HepG2 (cell line): Measurements from ENCODE around the gene IL22RA1. TPM values are rescaled to one million over a fixed set of nuclear protein-coding genes. Genes with fewer than 3 reads are reported as not detected.

Experiments
- ADNP ChIP-seq: sonication (generic); formaldehyde crosslinking; IDR thresholded peaks from 2 replicates; pipeline ENCODE4 v1.4.0; 2020; ENCODE audit warnings: missing genetic modification reagents
- FOXP1 ChIP-seq, 2 experiments: fragments of 450-650 bp in 1 of 2; IDR thresholded peaks; 2 replicates each; pipeline ENCODE4 v1.6.1; 2017 to 2018; ENCODE audit warnings: antibody characterized with exemption in 1 of 2
- FUBP1 ChIP-seq: sonication (generic); formaldehyde crosslinking; IDR thresholded peaks from 2 replicates; pipeline ENCODE4 v1.5.1; 2020; ENCODE audit warnings: missing genetic modification reagents, mild to moderate bottlenecking, borderline replicate concordance
- HNRNPLL ChIP-seq: fragments of 200-400 bp; formaldehyde crosslinking; IDR thresholded peaks from 2 replicates; pipeline ENCODE4 v1.6.1; 2017; ENCODE audit warnings: mild to moderate bottlenecking, low read depth, low read length; ENCODE audit not compliant: poor library complexity, severe bottlenecking
- MBNL3 ChIP-seq: fragments of 250-450 bp; sonication (Bioruptor Pico); conservative IDR thresholded peaks from 2 replicates; pipeline ENCODE4 v1.8.0; 2022; ENCODE audit warnings: mild to moderate bottlenecking, inconsistent platforms
- MIER3 ChIP-seq: IDR thresholded peaks from 2 replicates; pipeline ENCODE4 v1.6.1; 2016; ENCODE audit warnings: missing compliant biosample characterization, borderline replicate concordance
- MTA1 ChIP-seq: sonication (generic); formaldehyde crosslinking; IDR thresholded peaks from 2 replicates; pipeline ENCODE4 v1.4.0; 2020; ENCODE audit warnings: missing genetic modification reagents, mild to moderate bottlenecking, borderline replicate concordance
- MYC ChIP-seq: sonication (generic); formaldehyde crosslinking; IDR thresholded peaks from 2 replicates; pipeline ENCODE4 v1.9.0; 2021; ENCODE audit warnings: missing genetic modification reagents, borderline replicate concordance
- NFKB2 ChIP-seq: sonication (generic); formaldehyde crosslinking; IDR thresholded peaks from 2 replicates; pipeline ENCODE4 v1.4.0; 2020; ENCODE audit warnings: missing genetic modification reagents, borderline replicate concordance
- NR0B2 ChIP-seq: sonication (generic); formaldehyde crosslinking; IDR thresholded peaks from 2 replicates; pipeline ENCODE4 v1.4.0; 2020; ENCODE audit warnings: mild to moderate bottlenecking, missing genetic modification reagents
- NR2F6 ChIP-seq, 2 experiments: IDR thresholded peaks; 2 replicates each; pipeline ENCODE4 v1.6.1; 2016; ENCODE audit warnings: antibody characterized with exemption in 1 of 2, mild to moderate bottlenecking in 1 of 2
- RCOR2 ChIP-seq: IDR thresholded peaks from 2 replicates; pipeline ENCODE4 v1.6.1; 2016; ENCODE audit warnings: missing biosample characterization, missing genetic modification reagents
- STAG1 ChIP-seq: sonication (generic); formaldehyde crosslinking; IDR thresholded peaks from 2 replicates; pipeline ENCODE4 v1.4.0; 2020; ENCODE audit warnings: missing genetic modification reagents
- ZBTB38 ChIP-seq: sonication (generic); formaldehyde crosslinking; IDR thresholded peaks from 2 replicates; pipeline ENCODE4 v1.5.1; 2020; ENCODE audit warnings: mild to moderate bottlenecking, missing genetic modification reagents
- ZHX1 ChIP-seq: sonication (generic); formaldehyde crosslinking; IDR thresholded peaks from 2 replicates; pipeline ENCODE4 v1.8.1; 2022; ENCODE audit warnings: low read depth, mild to moderate bottlenecking, missing genetic modification reagents
- ZNF121 ChIP-seq: sonication (generic); formaldehyde crosslinking; IDR thresholded peaks from 2 replicates; pipeline ENCODE4 v1.5.0; 2020; ENCODE audit warnings: mild to moderate bottlenecking, missing genetic modification reagents
- ZNF225 ChIP-seq: sonication (generic); formaldehyde crosslinking; IDR thresholded peaks from 2 replicates; pipeline ENCODE4 v1.4.0; 2020; ENCODE audit warnings: mild to moderate bottlenecking, missing genetic modification reagents
- ZNF256 ChIP-seq: sonication (generic); formaldehyde crosslinking; conservative IDR thresholded peaks from 2 replicates; pipeline ENCODE4 v1.4.0; 2020; ENCODE audit warnings: missing genetic modification reagents
- ZNF263 ChIP-seq: sonication (generic); formaldehyde crosslinking; IDR thresholded peaks from 2 replicates; pipeline ENCODE4 v1.4.0; 2020; ENCODE audit warnings: missing genetic modification reagents
- ZNF333 ChIP-seq: sonication (generic); formaldehyde crosslinking; IDR thresholded peaks from 2 replicates; pipeline ENCODE4 v1.4.0; 2020; ENCODE audit warnings: mild to moderate bottlenecking, missing genetic modification reagents, borderline replicate concordance
- polyA plus RNA-seq, 8 experiments: library from polyadenylated mRNA; depleted of rRNA in 3 of 8; stranded (reverse) in 7 of 8; unstranded in 1 of 8; fragments of >200 nt; fragmentation: Illumina TruSeq in 4 of 8; extraction: Trizol in 4 of 8; gene quantifications; 2 replicates each; pipeline versions ENCODE4 v1.2.1 to v1.2.3, GENCODE V29; 2011 to 2016; ENCODE audit warnings: low read depth in 4 of 8, missing spikeins in 1 of 8, mixed read lengths in 1 of 8; ENCODE audit not compliant: insufficient read depth in 1 of 8
- total RNA-seq, 5 experiments: library from RNA; depleted of rRNA; stranded (reverse); fragments of >200 nt; fragmentation: Illumina TruSeq; extraction: Trizol; gene quantifications; 2 replicates each; pipeline ENCODE4 v1.2.3, GENCODE V29; 2016; ENCODE audit warnings: low read depth in 1 of 5

The IL22RA1 gene
- total and polyA plus RNA-seq, 2 of the 13 experiments (the other 11 are each of a cell fraction or from before 2014, with no cell fraction given) = 4.4 to 10.2 TPM

- TF ChIP-seq MTA1 (CRISPR knock-in tag) = 0 out of 2 replicates have a peak, but pooled peaks have one; percentile 62
- TF ChIP-seq ZNF225 (CRISPR knock-in tag) = no peak
- peak; percentile 64; the same call in 1 of the 2 replicates for TF ChIP-seq ZNF263 (CRISPR knock-in tag)
- TF ChIP-seq ZNF121 (CRISPR knock-in tag) = no peak
- no peak for TF ChIP-seq NR0B2
- TF ChIP-seq ADNP (CRISPR knock-in tag) = no peak
- no peak for TF ChIP-seq FUBP1 (CRISPR knock-in tag)
- peak; percentile 23; the same call in 1 of the 2 replicates for TF ChIP-seq MIER3 (CRISPR knock-in tag)
- TF ChIP-seq STAG1 (CRISPR knock-in tag) = peak; percentile 69
- no peak for TF ChIP-seq MBNL3 (CRISPR knock-in tag)
- peak; percentile 43; the same call in 1 of the 2 replicates for TF ChIP-seq MYC (CRISPR knock-in tag)
- no peak for TF ChIP-seq FOXP1 (IDR thresholded peaks at IDR 0.05)
- no peak for TF ChIP-seq FOXP1 (CRISPR knock-in tag; IDR thresholded peaks at IDR 0.05)
- TF ChIP-seq ZHX1 (CRISPR knock-in tag) = no peak
- no peak; the same call in 1 of the 2 replicates for TF ChIP-seq ZBTB38 (CRISPR knock-in tag)
- TF ChIP-seq HNRNPLL = peak; percentile 15
- no peak for TF ChIP-seq ZNF256 (CRISPR knock-in tag)
- no peak for TF ChIP-seq NFKB2
- no peak for TF ChIP-seq NR2F6 (IDR thresholded peaks at IDR 0.05)
- peak; percentile 38; the same call in 1 of the 2 replicates for TF ChIP-seq NR2F6 (CRISPR knock-in tag; IDR thresholded peaks at IDR 0.05)
- no peak for TF ChIP-seq RCOR2 (CRISPR knock-in tag)
- TF ChIP-seq ZNF333 (CRISPR knock-in tag) = no peak
These were observed 7.6 kb upstream of the IL22RA1 start (continued) for GRCh38 chr1:24150234-24151174.
